BJ (cell line): ENCODE measurements around the gene KCND3. TPM values are rescaled to one million over a fixed set of nuclear protein-coding genes. Genes with fewer than 3 reads are reported as not detected.

Source experiments
- CTCF ChIA-PET: fragments of 350-600 bp; formaldehyde crosslinking; extraction: SDS; loops from one replicate; lab custom pipeline; 2021; ENCODE audit warnings: antibody characterized with exemption, inconsistent platforms; lab: Yijun Ruan, JAX
- POLR2A ChIA-PET: fragments of 300-600 bp; sonication (Branson Sonifier 250); formaldehyde crosslinking; extraction: SDS; loops from one replicate; lab custom pipeline; 2021; ENCODE audit warnings: antibody characterized with exemption; lab: Charles Lee
- DNase-seq: peaks from one replicate; pipeline ENCODE4 v3.0.0-alpha.2; 2011; ENCODE audit warnings: low read depth
- H3K27me3 ChIP-seq: 2 replicates; pipeline ENCODE4 v1.6.0; 2011; ENCODE audit warnings: low read length; ENCODE audit not compliant: control insufficient read depth, insufficient read depth
- H3K36me3 ChIP-seq: 2 replicates; pipeline ENCODE4 v1.5.1; 2011; ENCODE audit warnings: low read length; ENCODE audit not compliant: control insufficient read depth, insufficient read depth
- H3K4me3 ChIP-seq: 2 replicates; pipeline ENCODE4 v1.5.1; 2011; ENCODE audit warnings: low read depth, mild to moderate bottlenecking, control low read depth, low read length
- CTCF ChIP-seq: IDR thresholded peaks from 2 replicates; pipeline ENCODE4 v1.5.1; 2011; ENCODE audit warnings: low read depth, mild to moderate bottlenecking, control low read depth, inconsistent platforms, low read length, moderate library complexity; ENCODE audit not compliant: insufficient read depth
- polyA minus RNA-seq: library from RNA; depleted of rRNA, polyadenylated mRNA; stranded (reverse); fragments of >200 nt; gene quantifications from 2 replicates; pipeline ENCODE4 v1.2.3, GENCODE V29; 2011; rRNA and poly(A)+ RNA removed
- polyA plus RNA-seq: library from polyadenylated mRNA; depleted of rRNA; stranded (reverse); fragments of >200 nt; gene quantifications from 2 replicates; pipeline ENCODE4 v1.2.3, GENCODE V29; 2011; rRNA removed

Gene KCND3
- polyA plus RNA-seq: 2.2 and 3.6 TPM in 2 replicates
- polyA minus RNA-seq: 5.1 and 5.4 TPM in 2 replicates

DNA sequence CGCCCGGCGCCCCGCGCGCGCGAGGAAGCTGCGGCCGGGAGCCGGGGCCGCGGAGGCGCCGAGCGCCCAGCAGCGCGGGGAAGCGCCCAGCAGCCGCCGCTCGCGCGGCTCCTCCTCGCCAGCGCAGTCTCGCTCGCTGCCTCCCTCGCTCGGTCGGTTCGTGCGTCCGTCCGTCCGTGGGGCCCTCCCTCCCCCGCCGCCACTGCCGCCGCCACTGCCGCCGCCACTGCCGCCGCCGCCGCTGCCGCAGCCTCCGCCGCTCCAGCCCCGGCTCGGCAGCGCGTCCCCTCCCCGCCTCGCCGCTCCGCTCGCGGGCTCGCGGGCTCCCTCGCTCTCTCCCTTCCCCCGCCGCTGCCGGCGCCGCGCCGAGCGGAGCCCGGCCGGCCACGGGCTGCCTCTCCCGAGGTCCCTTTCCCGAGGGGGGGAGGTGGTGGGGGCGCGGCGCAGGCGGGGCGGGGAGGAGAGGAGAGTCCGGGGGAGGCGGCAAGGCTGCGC is at the start of gene KCND3:
KCND3 (minus strand) TSS at position 138 of the 495 bp plus-strand sequence.
- ChIA-PET CTCF (no interaction called here), POLR2A (no interaction called here)
- H3K4me3 ChIP-seq: peak within 1 kb of the TSS; percentile 43
- no peaks in the 10 kb centered on the region for H3K36me3 ChIP-seq
- no peak for DNase-seq
- no peak for TF ChIP-seq CTCF
- H3K27me3 ChIP-seq: peaks cover 40% of the 10 kb centered on the region

GRCh38 chr1:112034277-112034676 is 44.8 kb upstream of the KCND3 start:
- ChIA-PET CTCF (no interaction called here), POLR2A (no interaction called here)
- no peak for DNase-seq
- no peaks in the 10 kb centered on the region for H3K36me3 ChIP-seq
- H3K27me3 ChIP-seq: no peaks in the 10 kb centered on the region
- TF ChIP-seq CTCF: no peak
- no peak overlapping the region for H3K4me3 ChIP-seq

- ChIA-PET POLR2A (no interaction called here), CTCF (no interaction called here)
- TF ChIP-seq CTCF: no peak
- Histone ChIP-seq H3K36me3 (no peaks in the 10 kb centered on the region), H3K27me3 (no peaks in the 10 kb centered on the region), H3K4me3 (no peak overlapping the region)
- no peak for DNase-seq
Observed at GRCh38 chr1:112033439-112034120, 44.1 kb upstream of the KCND3 start.

GRCh38 chr1:112030157-112030556 is 40.7 kb upstream of the KCND3 start:
- no peaks in the 10 kb centered on the region for H3K27me3 ChIP-seq
- TF ChIP-seq CTCF: no peak
- no peak for DNase-seq
- no peaks in the 10 kb centered on the region for H3K36me3 ChIP-seq
- ChIA-PET CTCF (no interaction called here), POLR2A (no interaction called here)
- H3K4me3 ChIP-seq: no peak overlapping the region

- CTCF ChIA-PET: no interaction called here
- POLR2A ChIA-PET: no interaction called here
- Histone ChIP-seq H3K36me3 (no peaks in the 10 kb centered on the region), H3K4me3 (no peak overlapping the region), H3K27me3 (no peaks in the 10 kb centered on the region)
- no peak for TF ChIP-seq CTCF
- DNase-seq: no peak
Observed at GRCh38 chr1:112027696-112028095, 38.2 kb upstream of the KCND3 start.
